Astrocyte (in vitro differentiated cells and primary cell): ENCODE results near the gene CDKN2B-AS1. TPM values are rescaled to one million over a fixed set of nuclear protein-coding genes. Genes with fewer than 3 reads are reported as not detected.
A peak's percentile ranks its signal among the peaks of the same experiment; 100 is the strongest.

ENCODE experiments used
- DNase-seq: peaks from one replicate; pipeline ENCODE4 v3.0.0-alpha.2; 2010; ENCODE audit warnings: low read depth
- FAIRE-seq: peaks from 2 replicates; lab custom pipeline; 2011; peaks lifted over from hg19 to GRCh38; lab: Jason Lieb, UNC
- H2AFZ ChIP-seq: 2 replicates; pipeline ENCODE4 v1.6.0; 2012; ENCODE audit warnings: low read depth, low read length, inconsistent platforms
- H3K27ac ChIP-seq: 2 replicates; pipeline ENCODE4 v1.5.1; 2011; ENCODE audit warnings: low read depth, low read length, inconsistent platforms
- H3K27me3 ChIP-seq: 2 replicates; pipeline ENCODE4 v1.6.0; 2011; ENCODE audit warnings: low read length, inconsistent platforms; ENCODE audit not compliant: insufficient read depth
- H3K36me3 ChIP-seq: 2 replicates; pipeline ENCODE4 v1.5.1; 2011; ENCODE audit warnings: low read length, inconsistent platforms; ENCODE audit not compliant: insufficient read depth
- H3K4me1 ChIP-seq: 2 replicates; pipeline ENCODE4 v1.5.1; 2011; ENCODE audit warnings: low read length, inconsistent platforms; ENCODE audit not compliant: insufficient read depth
- H3K4me2 ChIP-seq: 2 replicates; pipeline ENCODE4 v1.6.0; 2012; ENCODE audit warnings: low read length, inconsistent platforms
- H3K4me3 ChIP-seq: 2 replicates; pipeline ENCODE4 v1.5.1; 2011; ENCODE audit warnings: low read depth, mild to moderate bottlenecking, low read length, inconsistent platforms; ENCODE audit not compliant: insufficient read depth
- H3K79me2 ChIP-seq: 2 replicates; pipeline ENCODE4 v1.6.0; 2012; ENCODE audit warnings: mild to moderate bottlenecking, low read length, inconsistent platforms; ENCODE audit not compliant: insufficient read depth
- H3K9ac ChIP-seq: 2 replicates; pipeline ENCODE4 v1.6.0; 2012; ENCODE audit warnings: mild to moderate bottlenecking, low read length, inconsistent platforms
- H3K9me3 ChIP-seq: 2 replicates; pipeline ENCODE4 v1.5.1; 2012; ENCODE audit warnings: low read depth, mild to moderate bottlenecking, low read length, inconsistent platforms; ENCODE audit not compliant: insufficient read depth
- H4K20me1 ChIP-seq: 2 replicates; pipeline ENCODE4 v1.6.0; 2012; ENCODE audit warnings: low read length, inconsistent platforms; ENCODE audit not compliant: insufficient read depth
- H3K27ac Mint-ChIP-seq: one replicate; pipeline ENCODE4 v1.8.0; 2021; ENCODE audit warnings: mild to moderate bottlenecking, mixed read lengths; ENCODE audit not compliant: unreplicated experiment
- H3K27me3 Mint-ChIP-seq: one replicate; pipeline ENCODE4 v1.8.0; 2021; ENCODE audit warnings: low read depth, mixed read lengths; ENCODE audit not compliant: unreplicated experiment
- H3K36me3 Mint-ChIP-seq: one replicate; pipeline ENCODE4 v1.8.0; 2021; ENCODE audit warnings: low read depth, mixed read lengths; ENCODE audit not compliant: unreplicated experiment
- H3K4me1 Mint-ChIP-seq: one replicate; pipeline ENCODE4 v1.8.0; 2021; ENCODE audit warnings: low read depth, mixed read lengths; ENCODE audit not compliant: unreplicated experiment
- H3K4me3 Mint-ChIP-seq: one replicate; pipeline ENCODE4 v1.8.0; 2021; ENCODE audit warnings: mild to moderate bottlenecking, moderate library complexity, mixed read lengths; ENCODE audit not compliant: unreplicated experiment
- H3K9me3 Mint-ChIP-seq: one replicate; pipeline ENCODE4 v1.8.0; 2021; ENCODE audit warnings: mild to moderate bottlenecking, mixed read lengths; ENCODE audit not compliant: unreplicated experiment
- EZH2 ChIP-seq: IDR thresholded peaks from 2 replicates; pipeline ENCODE4 v1.6.1; 2012; ENCODE audit warnings: mild to moderate bottlenecking, low read length, inconsistent platforms; ENCODE audit not compliant: insufficient read depth
- total RNA-seq: library from RNA; stranded (reverse); gene quantifications from 2 replicates; pipeline ENCODE4 v1.2.1, GENCODE V29; 2021
- TF ChIP-seq, protein P1 (sequence below): IDR thresholded peaks from 2 replicates; pipeline ENCODE4 v1.5.1; 2011; ENCODE audit warnings: low read depth, mild to moderate bottlenecking, inconsistent platforms, low read length, moderate library complexity; ENCODE audit not compliant: insufficient read depth

Gene CDKN2B-AS1
- total RNA-seq, 1 donor from 2014 or later: 2.3 TPM

DNA sequence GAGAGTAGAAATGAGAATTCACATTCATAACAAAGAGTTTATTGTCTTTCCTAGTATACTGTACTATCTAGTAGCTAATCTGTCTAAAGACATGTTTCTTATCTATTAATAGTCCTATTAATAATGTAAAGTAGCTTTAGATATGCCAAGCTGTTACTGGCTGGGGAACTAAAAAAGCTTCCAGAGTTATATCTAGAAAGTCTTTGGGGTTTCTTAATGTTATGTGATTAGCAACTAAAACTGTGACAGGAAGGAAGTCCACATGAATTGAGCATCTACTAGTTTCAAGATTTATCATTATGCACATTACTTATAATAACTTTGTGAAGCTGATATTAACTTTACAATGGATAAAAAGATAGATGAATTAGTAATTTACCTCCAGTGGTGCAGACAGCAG lies 137.2 kb downstream of the CDKN2B-AS1 start:
- Mint-ChIP-seq H3K27ac (no peak overlapping the region), H3K4me1 (peaks cover 40% of the 10 kb centered on the region), H3K4me3 (no peak overlapping the region), H3K9me3 (no peaks in the 10 kb centered on the region), H3K36me3 (no peaks in the 10 kb centered on the region), H3K27me3 (no peaks in the 10 kb centered on the region)
- no peak for TF ChIP-seq EZH2
- TF ChIP-seq, protein P1, sequence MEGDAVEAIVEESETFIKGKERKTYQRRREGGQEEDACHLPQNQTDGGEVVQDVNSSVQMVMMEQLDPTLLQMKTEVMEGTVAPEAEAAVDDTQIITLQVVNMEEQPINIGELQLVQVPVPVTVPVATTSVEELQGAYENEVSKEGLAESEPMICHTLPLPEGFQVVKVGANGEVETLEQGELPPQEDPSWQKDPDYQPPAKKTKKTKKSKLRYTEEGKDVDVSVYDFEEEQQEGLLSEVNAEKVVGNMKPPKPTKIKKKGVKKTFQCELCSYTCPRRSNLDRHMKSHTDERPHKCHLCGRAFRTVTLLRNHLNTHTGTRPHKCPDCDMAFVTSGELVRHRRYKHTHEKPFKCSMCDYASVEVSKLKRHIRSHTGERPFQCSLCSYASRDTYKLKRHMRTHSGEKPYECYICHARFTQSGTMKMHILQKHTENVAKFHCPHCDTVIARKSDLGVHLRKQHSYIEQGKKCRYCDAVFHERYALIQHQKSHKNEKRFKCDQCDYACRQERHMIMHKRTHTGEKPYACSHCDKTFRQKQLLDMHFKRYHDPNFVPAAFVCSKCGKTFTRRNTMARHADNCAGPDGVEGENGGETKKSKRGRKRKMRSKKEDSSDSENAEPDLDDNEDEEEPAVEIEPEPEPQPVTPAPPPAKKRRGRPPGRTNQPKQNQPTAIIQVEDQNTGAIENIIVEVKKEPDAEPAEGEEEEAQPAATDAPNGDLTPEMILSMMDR: no peak
- no peak overlapping the region for H3K4me2 ChIP-seq
- H3K4me1 ChIP-seq: peaks cover 30% of the 10 kb centered on the region
- DNase-seq (no peak), FAIRE-seq (no peak)
- H4K20me1 ChIP-seq: no peaks in the 10 kb centered on the region
- H3K27me3 ChIP-seq: no peaks in the 10 kb centered on the region
- no peak overlapping the region for H3K27ac ChIP-seq
- H2AFZ ChIP-seq: no peak overlapping the region
- no peaks in the 10 kb centered on the region for H3K9me3 ChIP-seq
- no peaks in the 10 kb centered on the region for H3K36me3 ChIP-seq
- H3K4me3 ChIP-seq: no peak overlapping the region
- no peak overlapping the region for H3K9ac ChIP-seq
- H3K79me2 ChIP-seq: no peaks in the 10 kb centered on the region

DNA sequence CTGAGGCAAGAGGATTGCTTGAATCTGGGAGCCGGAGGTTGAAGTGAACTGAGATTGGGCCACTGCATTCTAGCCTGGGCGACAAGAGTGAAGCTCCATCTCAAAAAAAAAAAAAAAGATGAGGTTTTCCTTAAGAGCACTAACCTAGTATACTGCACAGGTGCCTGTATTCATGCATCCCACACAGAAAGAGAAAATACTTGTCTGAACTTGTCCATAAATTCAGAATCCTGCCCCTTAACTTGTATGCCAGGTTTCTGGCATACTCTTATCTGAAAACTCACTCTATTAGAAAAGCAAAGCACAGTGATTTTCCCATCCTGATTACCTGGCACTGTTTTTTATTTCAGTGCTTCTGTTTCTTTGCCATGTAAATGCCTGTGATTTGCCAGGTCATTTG lies 139.8 kb downstream of the CDKN2B-AS1 start:
- no peak for FAIRE-seq
- Mint-ChIP-seq H3K4me1 (peaks cover 44% of the 10 kb centered on the region), H3K9me3 (no peaks in the 10 kb centered on the region)

DNA sequence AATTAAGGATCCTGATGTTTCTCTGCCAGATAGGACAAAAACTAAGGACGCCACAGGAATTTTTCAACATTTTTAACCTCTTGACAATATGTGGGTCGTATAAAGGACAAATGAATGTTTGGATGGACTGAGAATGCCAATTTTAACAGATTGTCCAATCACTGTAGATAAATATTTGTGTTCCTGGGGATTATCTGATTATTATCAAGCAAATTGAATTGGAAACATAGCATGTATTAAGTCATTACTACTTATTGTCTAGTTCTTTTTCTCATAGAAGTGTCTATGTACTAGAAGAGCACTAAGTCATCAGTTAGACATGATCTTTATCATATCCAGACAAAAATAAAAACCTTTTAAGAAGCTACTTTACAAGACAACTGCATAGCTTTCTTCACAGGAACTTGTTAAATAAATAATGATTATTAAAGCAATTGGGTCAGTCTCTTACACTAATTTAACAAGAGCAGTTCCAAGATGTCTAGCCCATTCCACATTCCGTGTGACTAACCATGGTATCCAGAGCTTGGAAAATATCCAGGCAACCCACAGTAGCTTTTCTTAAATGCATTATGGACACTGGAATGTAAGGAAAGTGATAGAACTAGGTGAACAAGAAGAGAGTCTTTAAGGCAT lies 142.0 kb downstream of the CDKN2B-AS1 start:
- H3K4me2 ChIP-seq: peak overlapping the region; percentile 50
- H3K79me2 ChIP-seq: no peaks in the 10 kb centered on the region
- peaks cover 29% of the 10 kb centered on the region for H3K4me1 ChIP-seq
- peak; percentile 99 for DNase-seq
- Mint-ChIP-seq H3K4me3 (no peak overlapping the region), H3K27ac (peak overlapping the region; percentile 70), H3K27me3 (no peaks in the 10 kb centered on the region), H3K36me3 (no peaks in the 10 kb centered on the region), H3K9me3 (no peaks in the 10 kb centered on the region), H3K4me1 (peaks cover 42% of the 10 kb centered on the region)
- peak overlapping the region; percentile 75 for H3K27ac ChIP-seq
- H3K4me3 ChIP-seq: no peak overlapping the region
- H3K36me3 ChIP-seq: no peaks in the 10 kb centered on the region
- no peaks in the 10 kb centered on the region for H3K27me3 ChIP-seq
- H3K9ac ChIP-seq: peak overlapping the region; percentile 38
- H2AFZ ChIP-seq: no peak overlapping the region
- H3K9me3 ChIP-seq: no peaks in the 10 kb centered on the region
- TF ChIP-seq EZH2: no peak
- TF ChIP-seq, protein P1: no peak
- peak; percentile 99 for FAIRE-seq
- no peaks in the 10 kb centered on the region for H4K20me1 ChIP-seq

More for the DNA sequence above, 139.8 kb downstream of the CDKN2B-AS1 start:
- no peak for TF ChIP-seq EZH2
- TF ChIP-seq, protein P1: no peak
- Histone ChIP-seq H3K4me1 (peaks cover 31% of the 10 kb centered on the region), H3K79me2 (no peaks in the 10 kb centered on the region), H3K9me3 (no peaks in the 10 kb centered on the region), H3K27me3 (no peaks in the 10 kb centered on the region), H3K36me3 (no peaks in the 10 kb centered on the region), H3K4me3 (no peak overlapping the region), H3K4me2 (no peak overlapping the region), H3K27ac (no peak overlapping the region), H3K9ac (no peak overlapping the region), H2AFZ (no peak overlapping the region), H4K20me1 (no peaks in the 10 kb centered on the region)
- DNase-seq: no peak
- no peaks in the 10 kb centered on the region for H3K36me3 Mint-ChIP-seq
- no peaks in the 10 kb centered on the region for H3K27me3 Mint-ChIP-seq
- no peak overlapping the region for H3K4me3 Mint-ChIP-seq
- no peak overlapping the region for H3K27ac Mint-ChIP-seq
